ENCODE results near the gene DCBLD2.

DNA sequence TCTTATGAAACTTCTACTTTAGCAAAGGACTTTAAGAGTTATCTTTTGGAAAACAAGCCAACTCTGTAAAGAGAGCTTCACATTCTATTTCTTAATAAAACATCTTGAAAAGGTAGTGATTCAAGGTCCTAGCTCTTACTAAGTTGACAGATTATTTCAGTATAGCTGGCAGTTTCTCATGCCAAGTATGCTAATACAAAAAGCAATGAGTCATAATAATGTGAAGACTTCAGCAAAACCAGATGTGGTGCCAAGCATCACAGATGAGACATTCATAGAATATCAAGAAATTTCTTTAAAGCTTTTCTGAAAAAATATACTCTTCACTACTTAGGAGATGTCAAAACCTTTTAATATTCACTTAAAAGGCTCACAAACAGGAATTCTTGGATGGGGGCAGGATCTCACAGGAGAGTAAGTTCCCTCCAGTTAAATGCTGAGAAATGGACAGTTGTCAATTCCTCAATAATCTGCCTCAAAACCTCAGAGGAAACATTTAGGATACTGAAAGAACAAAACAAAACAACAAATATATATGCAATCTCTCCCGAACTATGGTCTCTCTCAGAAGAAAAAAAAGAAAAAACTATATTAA lies 45.6 kb downstream of the DCBLD2 start:
- TF ChIP-seq, protein P1, sequence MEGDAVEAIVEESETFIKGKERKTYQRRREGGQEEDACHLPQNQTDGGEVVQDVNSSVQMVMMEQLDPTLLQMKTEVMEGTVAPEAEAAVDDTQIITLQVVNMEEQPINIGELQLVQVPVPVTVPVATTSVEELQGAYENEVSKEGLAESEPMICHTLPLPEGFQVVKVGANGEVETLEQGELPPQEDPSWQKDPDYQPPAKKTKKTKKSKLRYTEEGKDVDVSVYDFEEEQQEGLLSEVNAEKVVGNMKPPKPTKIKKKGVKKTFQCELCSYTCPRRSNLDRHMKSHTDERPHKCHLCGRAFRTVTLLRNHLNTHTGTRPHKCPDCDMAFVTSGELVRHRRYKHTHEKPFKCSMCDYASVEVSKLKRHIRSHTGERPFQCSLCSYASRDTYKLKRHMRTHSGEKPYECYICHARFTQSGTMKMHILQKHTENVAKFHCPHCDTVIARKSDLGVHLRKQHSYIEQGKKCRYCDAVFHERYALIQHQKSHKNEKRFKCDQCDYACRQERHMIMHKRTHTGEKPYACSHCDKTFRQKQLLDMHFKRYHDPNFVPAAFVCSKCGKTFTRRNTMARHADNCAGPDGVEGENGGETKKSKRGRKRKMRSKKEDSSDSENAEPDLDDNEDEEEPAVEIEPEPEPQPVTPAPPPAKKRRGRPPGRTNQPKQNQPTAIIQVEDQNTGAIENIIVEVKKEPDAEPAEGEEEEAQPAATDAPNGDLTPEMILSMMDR (IDR thresholded peaks at IDR 0.05): no peak
- TF ChIP-seq POLR2A (IDR thresholded peaks at IDR 0.05): no peak

Measured in suprapubic skin (tissue), 3 donors.